Ovary (tissue), 9 donors: ENCODE data around the gene KLHL8. TPM values are rescaled to one million over a fixed set of nuclear protein-coding genes. Genes with fewer than 3 reads are reported as not detected.

Source experiments
- DNase-seq, 5 donors: peaks; one replicate each; pipeline ENCODE4 v3.0.0-alpha.2; 2019 to 2020
- H3K27ac ChIP-seq, 2 donors: fragments of 200-600 bp; one replicate each; pipeline versions ENCODE4 v1.5.1 to v1.8.0; 2019 to 2022
- H3K27me3 ChIP-seq: fragments of 200-600 bp; one replicate; pipeline ENCODE4 v1.8.0; 2022
- H3K36me3 ChIP-seq: fragments of 200-600 bp; sonication (generic); one replicate; pipeline ENCODE4 v1.5.1; 2019
- H3K4me1 ChIP-seq: one replicate; pipeline ENCODE4 v1.8.1; 2013; ENCODE audit warnings: mild to moderate bottlenecking, moderate library complexity; ENCODE audit not compliant: insufficient read depth
- H3K4me3 ChIP-seq: fragments of 200-600 bp; sonication (generic); one replicate; pipeline ENCODE4 v1.5.1; 2017
- H3K9me3 ChIP-seq, 2 donors: fragments of 200-600 bp in 1 of 2; sonication (generic) in 1 of 2; one replicate each; pipeline versions ENCODE4 v1.5.1 to v1.8.1; 2013 to 2019; ENCODE audit warnings: mild to moderate bottlenecking in 1 of 2, moderate library complexity in 1 of 2
- CTCF ChIP-seq, 3 donors: fragments of 450-650 bp in 2 of 3; fragments of 200-600 bp in 1 of 3; IDR thresholded peaks; one replicate each; pipeline versions ENCODE4 v1.5.1 to v1.8.0; 2016 to 2022; ENCODE audit warnings: antibody characterized with exemption in 3 of 3, mild to moderate bottlenecking in 1 of 3
- EP300 ChIP-seq: sonication (generic); formaldehyde crosslinking; IDR thresholded peaks from one replicate; pipeline ENCODE4 v1.6.1; 2017; ENCODE audit warnings: antibody characterized with exemption
- POLR2A ChIP-seq: fragments of 450-650 bp; IDR thresholded peaks from one replicate; pipeline ENCODE4 v1.6.1; 2017; ENCODE audit warnings: antibody characterized with exemption, mild to moderate bottlenecking, moderate library complexity
- WGBS, 3 donors: extraction: QIAGEN DNeasy Blood & Tissue Kit in 1 of 3; methylation state at CpG; one replicate each; pipeline versions ENCODE4 v1.1.5 to v1.1.7; 2013 to 2017; 5-methylcytosine and 5-hydroxymethylcytosine counted together
- intact Hi-C, 4 donors: fragments of 100-400 bp; cut with DNase I; formaldehyde crosslinking; loops; one replicate each; pipeline versions ENCODE4 v1.11.0 to v1.15.1; 2022 to 2023
- polyA plus RNA-seq, 2 donors: library from polyadenylated mRNA; stranded (reverse); fragments of 200-250 nt in 1 of 2; fragments of 350-450 nt in 1 of 2; fragmentation: Illumina TruSeq in 1 of 2; extraction: RNeasy Lipid Tissue Mini Kit (QIAGEN cat#74804) in 1 of 2; gene quantifications; one replicate each; pipeline ENCODE4 v1.2.3, GENCODE V29; 2013 to 2014
- total RNA-seq, 7 donors: library from RNA; depleted of rRNA in 2 of 7; stranded (reverse); fragments of >200 nt in 2 of 7; fragmentation: NEBNext Ultra II Directional in 3 of 7; extraction: Animal tissue kit (Norgen Biotek cat#: 25700) in 3 of 7; gene quantifications; one replicate each; pipeline versions ENCODE4 v1.1.0 to v1.2.4, GENCODE V29; 2016 to 2023
- donor health status: DM: no; HTN: no; CAD: no; lungs with moderate emphysema.
- donor health status: DM: no; HTN: no; CAD: no.
- donor health status: Bipolar disorder and iron deficiency.
- donor health status: DM: yes; HTN: yes; CAD: no.
- donor health status: DM: no; HTN: no; CAD: no.
- donor health status: DM: yes; HTN: yes; CAD: no.

KLHL8 gene
- total and polyA plus RNA-seq, 9 donors: 4.1 to 13.1 (median 11.4) TPM

- TF ChIP-seq CTCF (IDR thresholded peaks at IDR 0.05) (no peak), EP300 (no peak), POLR2A (no peak)
- no peaks in the 10 kb centered on the region for H3K27me3 ChIP-seq
- no peak for DNase-seq
- H3K4me1 ChIP-seq: peaks cover 4% of the 10 kb centered on the region
- no peaks in the 10 kb centered on the region for H3K9me3 ChIP-seq
- H3K4me3 ChIP-seq: no peak overlapping the region
- WGBS, 3 donors: 69 to 73% (median 72%) methylated on average over 5 of the region's 5 CpGs
- H3K36me3 ChIP-seq: no peaks in the 10 kb centered on the region
- intact Hi-C loops: no loop called here
- no peak overlapping the region for H3K27ac ChIP-seq
These were observed 9.0 kb downstream of the KLHL8 start for GRCh38 chr4:87211249-87211952.

- TF ChIP-seq EP300: no peak
- DNase-seq: peak in 2 of 5 donors; percentile 28 to 43
- WGBS, 3 donors: 73 to 77% (median 77%) methylated on average over 6 of the region's 6 CpGs
- intact Hi-C loops: no loop called here
- Histone ChIP-seq H3K4me3 (no peak overlapping the region), H3K4me1 (peaks cover 4% of the 10 kb centered on the region), H3K9me3 (no peaks in the 10 kb centered on the region), H3K27me3 (no peaks in the 10 kb centered on the region), H3K36me3 (no peaks in the 10 kb centered on the region), H3K27ac (no peak overlapping the region)
These were observed 10.7 kb downstream of the KLHL8 start for GRCh38 chr4:87209696-87210095.

DNA sequence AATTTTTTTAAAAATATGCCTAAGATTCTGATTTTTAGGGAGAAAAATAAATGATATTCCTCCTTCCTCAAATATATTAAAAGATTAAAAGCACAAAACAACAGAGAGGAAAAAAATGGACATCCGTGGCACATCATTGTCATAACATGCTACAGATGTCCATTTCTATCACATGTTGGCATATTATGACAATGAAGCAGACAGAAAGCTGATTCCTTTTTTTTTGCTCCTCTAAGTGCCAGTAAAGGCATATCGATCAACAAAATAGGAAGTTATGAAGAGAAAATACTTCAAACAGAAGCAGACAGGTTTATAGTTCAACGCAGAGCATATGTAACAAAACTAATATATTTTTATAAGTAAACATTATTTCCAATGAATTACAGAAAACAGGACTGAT is 11.2 kb downstream of the KLHL8 start:
- Histone ChIP-seq H3K27ac (no peak overlapping the region), H3K36me3 (no peaks in the 10 kb centered on the region), H3K9me3 (no peaks in the 10 kb centered on the region), H3K27me3 (no peaks in the 10 kb centered on the region), H3K4me1 (peaks cover 4% of the 10 kb centered on the region), H3K4me3 (no peak overlapping the region)
- DNase-seq: no peak
- intact Hi-C loops: no loop called here
- no peak for TF ChIP-seq CTCF (IDR thresholded peaks at IDR 0.05)
- no peak for TF ChIP-seq POLR2A
- TF ChIP-seq EP300: no peak
- WGBS, 3 donors: 86 to 92% (median 88%) methylated on average over 3 of the region's 3 CpGs

- TF ChIP-seq POLR2A (no peak), EP300 (no peak), CTCF (IDR thresholded peaks at IDR 0.05) (no peak)
- H3K36me3 ChIP-seq: no peaks in the 10 kb centered on the region
- intact Hi-C loops: no loop called here
- H3K27ac ChIP-seq: no peak overlapping the region
- WGBS, 3 donors: 76 to 95% (median 79%) methylated on average over 1 of the region's 1 CpG
- H3K27me3 ChIP-seq: no peaks in the 10 kb centered on the region
- no peak for DNase-seq
- no peak overlapping the region for H3K4me3 ChIP-seq
- H3K4me1 ChIP-seq: no peaks in the 10 kb centered on the region
- H3K9me3 ChIP-seq: no peaks in the 10 kb centered on the region
These were observed 15.9 kb downstream of the KLHL8 start for GRCh38 chr4:87204559-87204958.

DNA sequence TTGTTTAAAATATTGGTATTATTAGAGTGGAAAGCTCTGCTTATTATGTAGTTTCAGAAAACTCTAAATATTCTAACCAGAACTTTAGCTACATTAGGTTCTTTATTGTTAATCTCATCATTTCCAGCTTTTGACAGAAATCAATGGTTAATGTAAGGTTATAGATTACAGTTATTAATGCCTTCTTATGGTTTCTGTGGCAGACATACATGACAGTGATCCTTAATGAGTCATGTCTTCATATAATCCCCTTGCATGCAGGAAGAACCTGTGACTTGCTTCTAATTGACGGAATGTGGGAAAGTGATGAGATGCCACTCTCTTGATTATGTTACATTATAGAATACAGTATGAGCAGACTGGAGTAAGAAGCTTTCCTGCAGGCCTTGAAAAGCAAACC is 23.5 kb downstream of the KLHL8 start:
- no peaks in the 10 kb centered on the region for H3K9me3 ChIP-seq
- H3K4me3 ChIP-seq: no peak overlapping the region
- TF ChIP-seq CTCF (IDR thresholded peaks at IDR 0.05): no peak
- TF ChIP-seq POLR2A: no peak
- TF ChIP-seq EP300: no peak
- no peaks in the 10 kb centered on the region for H3K4me1 ChIP-seq
- no peak for DNase-seq
- 82 to 100% (median 97%) methylated on average over 1 of the region's 1 CpG for WGBS, 3 donors
- H3K27ac ChIP-seq: no peak overlapping the region
- no peaks in the 10 kb centered on the region for H3K27me3 ChIP-seq
- no peaks in the 10 kb centered on the region for H3K36me3 ChIP-seq
- intact Hi-C loops: no loop called here
